Endodermal cell (in vitro differentiated cells): ENCODE results near the gene GALNT9. TPM values are rescaled to one million over a fixed set of nuclear protein-coding genes. Genes with fewer than 3 reads are reported as not detected.

ENCODE experiments used
- DNase-seq: peaks from one replicate; pipeline ENCODE4 v3.0.0-alpha.2; 2017
- H3K27ac ChIP-seq: 2 replicates; pipeline ENCODE4 v1.5.1; 2013; ENCODE audit warnings: mild to moderate bottlenecking, low read depth, low read length, moderate library complexity
- H3K27me3 ChIP-seq: 2 replicates; pipeline ENCODE4 v1.6.1; 2013; ENCODE audit warnings: mild to moderate bottlenecking, low read length, moderate library complexity; ENCODE audit not compliant: insufficient read depth, control insufficient read depth, poor library complexity, severe bottlenecking
- H3K36me3 ChIP-seq: 2 replicates; pipeline ENCODE4 v1.7.0; 2013; ENCODE audit warnings: mild to moderate bottlenecking, low read length, moderate library complexity; ENCODE audit not compliant: control insufficient read depth, insufficient read depth
- H3K4me1 ChIP-seq: one replicate; pipeline ENCODE4 v1.7.0; 2013; ENCODE audit warnings: low read length; ENCODE audit not compliant: control insufficient read depth, insufficient read depth
- H3K4me3 ChIP-seq: 2 replicates; pipeline ENCODE4 v1.5.1; 2013; ENCODE audit warnings: mild to moderate bottlenecking, low read length, moderate library complexity
- H3K9ac ChIP-seq: 2 replicates; pipeline ENCODE4 v1.6.1; 2013; ENCODE audit warnings: mild to moderate bottlenecking, low read length, moderate library complexity; ENCODE audit not compliant: poor library complexity, severe bottlenecking; ENCODE audit errors: extremely low read depth
- H3K9me3 ChIP-seq: 2 replicates; pipeline ENCODE4 v1.6.1; 2013; ENCODE audit warnings: mild to moderate bottlenecking, low read length, moderate library complexity; ENCODE audit not compliant: control insufficient read depth
- H3K27ac Mint-ChIP-seq: 2 replicates; pipeline ENCODE4 v1.8.0; 2020; ENCODE audit warnings: mixed read lengths
- H3K27me3 Mint-ChIP-seq: 2 replicates; pipeline ENCODE4 v1.8.0; 2021; ENCODE audit warnings: mild to moderate bottlenecking, mixed read lengths; ENCODE audit not compliant: insufficient read depth
- H3K36me3 Mint-ChIP-seq: 2 replicates; pipeline ENCODE4 v1.8.0; 2020; ENCODE audit warnings: low read depth, mixed read lengths
- H3K4me1 Mint-ChIP-seq: 2 replicates; pipeline ENCODE4 v1.8.0; 2020; ENCODE audit warnings: mixed read lengths
- H3K4me3 Mint-ChIP-seq: 2 replicates; pipeline ENCODE4 v1.8.0; 2020; ENCODE audit warnings: mild to moderate bottlenecking, moderate library complexity, mixed read lengths
- H3K9me3 Mint-ChIP-seq: 2 replicates; pipeline ENCODE4 v1.8.0; 2020; ENCODE audit warnings: mild to moderate bottlenecking, mixed read lengths
- CTCF ChIP-seq: fragments of 200-600 bp; sonication (generic); conservative IDR thresholded peaks from 2 replicates; pipeline ENCODE4 v1.5.0; 2021; ENCODE audit warnings: antibody characterized with exemption, mild to moderate bottlenecking
- WGBS, 2 experiments: methylation state at CpG; one replicate each; pipeline versions ENCODE4 v1.1.5 to v1.1.7; 2013; ENCODE audit warnings: missing lambda C conversion rate in 2 of 2, mixed read lengths in 1 of 2; ENCODE audit not compliant: insufficient coverage in 1 of 2, insufficient read length in 1 of 2; 5-methylcytosine and 5-hydroxymethylcytosine counted together
- total RNA-seq, 2 donors: library from RNA; stranded (reverse); fragmentation: NEBNext Ultra II Directional in 1 of 2; extraction: Animal tissue kit (Norgen Biotek cat#: 25700) in 1 of 2; gene quantifications; 2 replicates in 1 of 2; 3 replicates in 1 of 2; pipeline ENCODE4 v1.2.1, GENCODE V29; 2021

Gene GALNT9
- total RNA-seq, 2 donors from 2014 or later: 0.13 TPM; not detected in 1

GRCh38 chr12:132158677-132159554 is 170.5 kb downstream of the GALNT9 start:
- no peaks in the 10 kb centered on the region for H3K4me1 ChIP-seq
- peaks cover 27% of the 10 kb centered on the region for H3K9me3 ChIP-seq
- DNase-seq: no peak
- Mint-ChIP-seq H3K4me1 (no peaks in the 10 kb centered on the region), H3K36me3 (no peaks in the 10 kb centered on the region), H3K27me3 (peaks cover 15% of the 10 kb centered on the region), H3K4me3 (no peak overlapping the region), H3K9me3 (no peaks in the 10 kb centered on the region), H3K27ac (no peak overlapping the region)
- peaks cover 25% of the 10 kb centered on the region for H3K36me3 ChIP-seq
- TF ChIP-seq CTCF: no peak
- H3K27me3 ChIP-seq: no peaks in the 10 kb centered on the region
- H3K4me3 ChIP-seq: no peak overlapping the region
- H3K27ac ChIP-seq: no peak overlapping the region
- no peak overlapping the region for H3K9ac ChIP-seq
- WGBS, 2 experiments: 93 to 98% methylated on average over 31 to 37 of the region's 37 CpGs

GRCh38 chr12:132157733-132158409 is 171.5 kb downstream of the GALNT9 start:
- Histone ChIP-seq H3K4me3 (peak overlapping the region; percentile 35), H3K36me3 (peaks cover 25% of the 10 kb centered on the region), H3K27me3 (no peaks in the 10 kb centered on the region), H3K4me1 (no peaks in the 10 kb centered on the region), H3K9me3 (peaks cover 27% of the 10 kb centered on the region), H3K9ac (no peak overlapping the region), H3K27ac (no peak overlapping the region)
- Mint-ChIP-seq H3K27me3 (peaks cover 10% of the 10 kb centered on the region), H3K9me3 (no peaks in the 10 kb centered on the region), H3K4me3 (no peak overlapping the region), H3K27ac (no peak overlapping the region), H3K36me3 (no peaks in the 10 kb centered on the region), H3K4me1 (no peaks in the 10 kb centered on the region)
- WGBS, 2 experiments: 73 to 86% methylated on average over 2 to 5 of the region's 5 CpGs
- no peak for TF ChIP-seq CTCF
- DNase-seq: no peak

- no peak for TF ChIP-seq CTCF
- Mint-ChIP-seq H3K27me3 (peaks cover 5% of the 10 kb centered on the region), H3K27ac (no peak overlapping the region), H3K4me1 (no peaks in the 10 kb centered on the region), H3K9me3 (no peaks in the 10 kb centered on the region), H3K4me3 (no peak overlapping the region), H3K36me3 (no peaks in the 10 kb centered on the region)
- H3K4me3 ChIP-seq: peak overlapping the region; percentile 35
- H3K27me3 ChIP-seq: no peaks in the 10 kb centered on the region
- 83 to 94% methylated on average over 3 to 8 of the region's 8 CpGs for WGBS, 2 experiments
- H3K4me1 ChIP-seq: no peaks in the 10 kb centered on the region
- no peak overlapping the region for H3K27ac ChIP-seq
- H3K36me3 ChIP-seq: peaks cover 25% of the 10 kb centered on the region
- no peak overlapping the region for H3K9ac ChIP-seq
- H3K9me3 ChIP-seq: peaks cover 27% of the 10 kb centered on the region
- DNase-seq: no peak
These were observed 172.6 kb downstream of the GALNT9 start for GRCh38 chr12:132156573-132157325.
